ENCODE data around the gene PFKFB4. TPM values are rescaled to one million over a fixed set of nuclear protein-coding genes. Genes with fewer than 3 reads are reported as not detected.
A peak's percentile ranks its signal among the peaks of the same experiment; 100 is the strongest.

PFKFB4 gene
- total and polyA plus RNA-seq, 10 donors, result 2.0 to 43.1 (median 19.4) TPM

DNA sequence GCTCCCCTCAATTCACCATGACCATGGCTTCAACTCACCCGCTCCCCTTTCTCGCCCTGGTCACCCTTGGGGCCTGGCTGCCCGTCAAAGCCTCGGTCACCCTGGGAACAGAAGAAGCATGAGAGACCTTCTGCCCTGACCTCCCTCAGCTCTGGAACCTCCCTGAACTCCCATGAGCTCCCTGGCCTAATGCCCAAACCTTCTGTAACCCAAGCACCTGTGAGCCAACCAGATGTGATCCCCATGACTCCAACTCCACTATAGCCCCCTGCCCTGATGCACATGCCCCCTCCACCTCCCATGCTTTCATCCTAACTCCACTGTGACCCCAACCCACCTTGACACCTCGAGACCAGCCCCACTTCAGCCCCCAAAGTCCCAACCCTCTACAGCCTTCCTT lies 10.5 kb upstream of the PFKFB4 start:
- Histone ChIP-seq H3K36me3 (no peaks in the 10 kb centered on the region), H3K9me3 (no peaks in the 10 kb centered on the region), H3K4me3 (no peak overlapping the region), H3K27me3 (replicated peaks in 1 of 7) (no peaks in the 10 kb centered on the region), H3K4me1 (peaks cover 0 to 32% (median 5%) of the 10 kb centered on the region in 6 donors), H3K27ac (no peak overlapping the region)
- no peak for DNase-seq
- 67 to 89% (median 82%) methylated on average over 5 of the region's 5 CpGs for WGBS, 5 donors
- intact Hi-C loops (cut with DNase I; ENCODE audit: low total_unique reads), result no loop called here
- no peak for TF ChIP-seq POLR2AphosphoS5 (IDR thresholded peaks at IDR 0.05)
- TF ChIP-seq, protein P1, sequence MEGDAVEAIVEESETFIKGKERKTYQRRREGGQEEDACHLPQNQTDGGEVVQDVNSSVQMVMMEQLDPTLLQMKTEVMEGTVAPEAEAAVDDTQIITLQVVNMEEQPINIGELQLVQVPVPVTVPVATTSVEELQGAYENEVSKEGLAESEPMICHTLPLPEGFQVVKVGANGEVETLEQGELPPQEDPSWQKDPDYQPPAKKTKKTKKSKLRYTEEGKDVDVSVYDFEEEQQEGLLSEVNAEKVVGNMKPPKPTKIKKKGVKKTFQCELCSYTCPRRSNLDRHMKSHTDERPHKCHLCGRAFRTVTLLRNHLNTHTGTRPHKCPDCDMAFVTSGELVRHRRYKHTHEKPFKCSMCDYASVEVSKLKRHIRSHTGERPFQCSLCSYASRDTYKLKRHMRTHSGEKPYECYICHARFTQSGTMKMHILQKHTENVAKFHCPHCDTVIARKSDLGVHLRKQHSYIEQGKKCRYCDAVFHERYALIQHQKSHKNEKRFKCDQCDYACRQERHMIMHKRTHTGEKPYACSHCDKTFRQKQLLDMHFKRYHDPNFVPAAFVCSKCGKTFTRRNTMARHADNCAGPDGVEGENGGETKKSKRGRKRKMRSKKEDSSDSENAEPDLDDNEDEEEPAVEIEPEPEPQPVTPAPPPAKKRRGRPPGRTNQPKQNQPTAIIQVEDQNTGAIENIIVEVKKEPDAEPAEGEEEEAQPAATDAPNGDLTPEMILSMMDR (IDR thresholded peaks at IDR 0.05 in 8 of 11, conservative IDR thresholded peaks at IDR 0.05 in 3 of 11), result no peak
- no peak for TF ChIP-seq POLR2A (IDR thresholded peaks at IDR 0.05)

DNA sequence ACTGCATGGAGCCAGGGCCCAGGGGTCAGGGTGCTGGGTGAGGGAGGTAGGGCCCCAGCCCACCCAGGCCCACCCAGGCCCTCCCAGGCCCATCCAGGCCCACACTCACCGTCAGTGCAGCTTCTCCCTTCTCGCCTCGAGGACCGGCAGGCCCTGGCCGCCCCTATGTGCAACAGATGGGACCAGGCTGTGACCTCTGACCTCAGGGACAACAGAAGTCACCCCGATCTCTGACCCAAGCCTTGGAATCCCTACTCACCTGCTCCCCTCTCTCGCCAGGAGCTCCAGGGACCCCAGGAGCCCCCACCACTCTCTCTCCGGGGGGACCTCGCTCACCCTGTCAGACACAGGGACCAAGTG lies 9.8 kb upstream of the PFKFB4 start:
- Histone ChIP-seq H3K36me3 (no peaks in the 10 kb centered on the region), H3K4me1 (peaks cover 0 to 33% (median 8%) of the 10 kb centered on the region in 6 donors), H3K27me3 (replicated peaks in 1 of 7) (no peaks in the 10 kb centered on the region), H3K9me3 (no peaks in the 10 kb centered on the region), H3K27ac (peak overlapping the region in 1 of 8 donors; percentile 27), H3K4me3 (no peak overlapping the region)
- intact Hi-C loops (cut with DNase I; ENCODE audit: low total_unique reads), result no loop called here
- DNase-seq, result no peak
- TF ChIP-seq, protein P1 (IDR thresholded peaks at IDR 0.05 in 8 of 11, conservative IDR thresholded peaks at IDR 0.05 in 3 of 11), result no peak
- TF ChIP-seq POLR2AphosphoS5 (IDR thresholded peaks at IDR 0.05), result no peak
- TF ChIP-seq POLR2A (IDR thresholded peaks at IDR 0.05), result no peak
- 86 to 94% (median 87%) methylated on average over 7 to 9 of the region's 9 CpGs for WGBS, 5 donors

DNA sequence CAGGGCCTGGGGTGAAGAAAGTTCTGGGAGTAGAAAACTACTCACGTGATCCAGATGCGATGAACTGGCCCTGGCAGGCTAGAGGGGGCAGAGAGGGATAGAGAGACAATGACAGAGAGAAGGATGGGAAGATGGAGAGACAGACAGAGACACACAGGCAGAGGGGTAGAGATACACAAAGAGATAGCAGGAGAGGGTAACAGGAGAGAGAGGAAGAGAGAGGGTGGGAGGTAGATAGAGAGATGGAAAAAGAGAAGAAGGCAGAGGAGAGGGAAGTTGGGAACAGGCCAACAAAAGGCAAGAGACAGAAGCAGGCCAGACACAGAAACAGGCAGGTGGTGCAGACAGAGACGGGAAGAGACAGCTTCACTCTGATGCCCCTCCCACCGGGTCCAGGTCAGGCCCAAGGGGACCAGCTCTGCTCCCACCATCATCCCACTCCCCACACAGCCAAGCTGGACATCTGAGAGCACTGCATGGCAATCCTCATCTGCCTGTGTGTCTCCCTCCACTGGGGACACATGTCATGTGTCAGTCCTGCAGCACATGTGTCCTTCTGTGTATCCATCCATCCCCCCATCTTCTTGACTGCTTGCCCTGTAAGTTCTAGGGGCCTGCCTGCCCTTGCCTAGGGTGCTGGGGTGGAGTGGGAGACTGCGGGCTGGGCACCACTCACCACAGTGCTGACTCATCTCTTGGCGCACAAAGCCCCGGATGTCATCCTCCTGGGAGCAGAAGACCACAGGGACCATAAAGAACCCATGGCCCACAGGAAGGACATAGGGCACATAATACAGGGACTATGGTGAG lies 9.2 kb upstream of the PFKFB4 start:
- 44 to 59% (median 55%) methylated on average over 5 to 7 of the region's 7 CpGs for WGBS, 5 donors
- TF ChIP-seq POLR2AphosphoS5 (IDR thresholded peaks at IDR 0.05) (no peak), POLR2A (IDR thresholded peaks at IDR 0.05) (no peak)
- TF ChIP-seq, protein P1 (IDR thresholded peaks at IDR 0.05 in 8 of 11, conservative IDR thresholded peaks at IDR 0.05 in 3 of 11), result no peak
- H3K27me3 ChIP-seq (replicated peaks in 1 of 7), result no peaks in the 10 kb centered on the region
- DNase-seq, result no peak
- H3K27ac ChIP-seq, result peak overlapping the region in 1 of 8 donors; percentile 27
- peaks cover 0 to 38% (median 13%) of the 10 kb centered on the region in 6 donors for H3K4me1 ChIP-seq
- intact Hi-C loops (cut with DNase I; ENCODE audit: low total_unique reads), result no loop called here
- no peak overlapping the region for H3K4me3 ChIP-seq
- H3K36me3 ChIP-seq, result no peaks in the 10 kb centered on the region
- H3K9me3 ChIP-seq, result no peaks in the 10 kb centered on the region

DNA sequence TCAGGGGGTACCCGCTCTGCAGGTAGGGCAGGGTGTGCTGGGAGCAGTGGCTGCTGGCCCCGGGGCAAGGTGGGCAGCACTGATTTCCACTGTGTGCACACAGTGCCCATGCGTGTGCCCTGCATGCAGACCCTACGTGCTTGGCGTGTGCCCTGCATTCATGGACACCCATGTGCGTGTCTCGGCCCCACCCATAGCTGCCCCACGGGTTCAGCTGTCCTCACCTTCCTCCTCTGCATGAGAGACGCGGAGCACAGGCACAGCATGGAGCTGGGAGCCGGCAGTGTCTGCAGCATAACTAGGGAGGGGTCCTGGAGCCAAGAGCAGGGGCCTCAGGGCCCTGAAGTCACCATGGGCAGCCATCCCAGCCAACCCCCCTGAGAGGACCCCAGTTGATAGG lies 8.6 kb upstream of the PFKFB4 start:
- no peaks in the 10 kb centered on the region for H3K27me3 ChIP-seq (replicated peaks in 1 of 7)
- H3K36me3 ChIP-seq, result no peaks in the 10 kb centered on the region
- no peak overlapping the region for H3K27ac ChIP-seq
- TF ChIP-seq POLR2A (IDR thresholded peaks at IDR 0.05) (no peak), POLR2AphosphoS5 (IDR thresholded peaks at IDR 0.05) (no peak)
- TF ChIP-seq, protein P1 (IDR thresholded peaks at IDR 0.05 in 8 of 11, conservative IDR thresholded peaks at IDR 0.05 in 3 of 11), result no peak
- 73 to 96% (median 91%) methylated on average over 5 to 11 of the region's 11 CpGs for WGBS, 5 donors
- no peak for DNase-seq
- peaks cover 0 to 44% (median 19%) of the 10 kb centered on the region in 6 donors for H3K4me1 ChIP-seq
- intact Hi-C loops (cut with DNase I; ENCODE audit: low total_unique reads), result no loop called here
- H3K9me3 ChIP-seq, result no peaks in the 10 kb centered on the region
- no peak overlapping the region for H3K4me3 ChIP-seq

Measured in spleen (tissue), 11 donors.